ENCODE measurements around the gene SLC24A4. TPM values are rescaled to one million over a fixed set of nuclear protein-coding genes. Genes with fewer than 3 reads are reported as not detected.

The SLC24A4 gene
- total and polyA plus RNA-seq, 2 of the 4 experiments (the other 2 are of a cell fraction), result not detected

GRCh38 chr14:92310776-92311375 lies 12.1 kb upstream of the SLC24A4 start:
- Histone ChIP-seq H2AK9ac (replicated peaks; ENCODE audit: low read depth, low read length, poor library complexity) (no peak overlapping the region), H2BK15ac (ENCODE audit: low read depth, low read length) (no peak overlapping the region), H2BK5ac (ENCODE audit: low read depth, low read length, poor library complexity, severe bottlenecking) (no peak overlapping the region), H4K91ac (ENCODE audit: insufficient read depth, low read depth, low read length) (no peak overlapping the region), H4K5ac (ENCODE audit: low read depth, low read length) (no peak overlapping the region), H2AK5ac (ENCODE audit: low read depth, low read length) (no peak overlapping the region), H4K8ac (ENCODE audit: low read depth in 2 of 2, low read length in 2 of 2) (no peak overlapping the region), H2BK120ac (ENCODE audit: low read depth, low read length) (no peak overlapping the region), H3K23ac (ENCODE audit: low read depth, low read length) (no peak overlapping the region), H3K36me3 (ENCODE audit: control insufficient read depth, insufficient read depth, low read length) (no peaks in the 10 kb centered on the region), H3K9me3 (ENCODE audit: control insufficient read depth, insufficient read depth, low read length) (no peaks in the 10 kb centered on the region), H3K27ac (ENCODE audit: insufficient read depth, low read length) (no peak overlapping the region), H3K27me3 (ENCODE audit: control insufficient read depth, insufficient read depth, low read length) (peaks cover 16% of the 10 kb centered on the region), H3K79me1 (ENCODE audit: low read depth in 1 of 2, low read length in 2 of 2) (no peaks in the 10 kb centered on the region), H3K18ac (ENCODE audit: low read depth, low read length) (no peak overlapping the region), H2BK20ac (ENCODE audit: low read depth, low read length) (no peak overlapping the region), H2AFZ (replicated peaks; ENCODE audit: low read length, poor library complexity) (no peak overlapping the region), H3K4me1 (ENCODE audit: control insufficient read depth, insufficient read depth, low read length) (no peaks in the 10 kb centered on the region), H3K56ac (ENCODE audit: extremely low read depth, insufficient read depth, low read length) (no peak overlapping the region), H3K4ac (ENCODE audit: low read depth, low read length) (no peak overlapping the region), H3K14ac (replicated peaks; ENCODE audit: low read depth, low read length) (no peak overlapping the region), H4K20me1 (ENCODE audit: insufficient read depth, low read length) (no peaks in the 10 kb centered on the region), H3K9ac (ENCODE audit: low read depth, low read length) (no peak overlapping the region), H3K9me1 (ENCODE audit: insufficient read depth, low read length) (no peaks in the 10 kb centered on the region), H3K4me3 (ENCODE audit: insufficient read depth, low read depth, low read length) (no peak overlapping the region), H3K4me2 (ENCODE audit: low read depth, low read length) (no peak overlapping the region)
- ChIA-PET CTCF (no interaction called here), POLR2A (ENCODE audit: unreplicated experiment) (no interaction called here)
- TF ChIP-seq CEBPB (IDR thresholded peaks at IDR 0.05; ENCODE audit: low read depth, low read length) (no peak), RCOR1 (IDR thresholded peaks at IDR 0.05; ENCODE audit: insufficient replicate concordance, low read length) (no peak), CTCF (conservative IDR thresholded peaks at IDR 0.05; ENCODE audit: low read depth, low read length) (no peak), USF2 (IDR thresholded peaks at IDR 0.05; ENCODE audit: low read depth, low read length) (no peak), FOS (IDR thresholded peaks at IDR 0.05; ENCODE audit: low read depth, low read length) (no peak), MXI1 (IDR thresholded peaks at IDR 0.05; ENCODE audit: borderline replicate concordance, low read depth, low read length) (no peak), NFE2L2 (IDR thresholded peaks at IDR 0.05; ENCODE audit: low read depth, low read length) (no peak), POLR2A (IDR thresholded peaks at IDR 0.05; ENCODE audit: low read depth, low read length) (no peak), MAFK (IDR thresholded peaks at IDR 0.05; ENCODE audit: low read depth, low read length) (no peak), MAZ (IDR thresholded peaks at IDR 0.05; ENCODE audit: borderline replicate concordance, low read depth, low read length) (no peak)
- intact Hi-C loops (cut with micrococcal nuclease) (no loop called here), in situ Hi-C loops (cut with MboI; ENCODE audit: low sequenced_read_pairs) (no loop called here), dilution Hi-C loops (cut with HindIII; ENCODE audit: low sequenced_read_pairs, unreplicated experiment) (no loop called here)
- no TSS peak for BruUV-seq (replicated peaks)
- DNase-seq, result peak; percentile 10
- ATAC-seq (ENCODE audit: low read depth), result no peak
- WGBS, 2 experiments (ENCODE audit: extremely low coverage in 2 of 2, insufficient read length in 1 of 2), result 30% methylated on average over 2 of the region's 6 CpGs; no CpG with 5 or more reads in 1 of the 2 experiments

Measured in IMR-90 (cell line).